Right renal cortex interstitium (tissue), 3 donors: Measurements from ENCODE around the gene AUTS2. TPM values are rescaled to one million over a fixed set of nuclear protein-coding genes. Genes with fewer than 3 reads are reported as not detected.

Experiments used
- DNase-seq, 3 donors: peaks; one replicate each; pipeline ENCODE4 v3.0.0-alpha.2; 2013; ENCODE audit warnings: low read depth in 3 of 3, low spot score in 2 of 3
- polyA plus RNA-seq, 3 donors: library from polyadenylated mRNA; unstranded; fragments of 120-200 nt; gene quantifications; one replicate each; pipeline ENCODE4 v1.2.1, GENCODE V29; 2013; ENCODE audit not compliant: insufficient read length in 3 of 3

The AUTS2 gene
- polyA plus RNA-seq, 3 donors, result 51.6 to 66.2 (median 55.2) TPM

GRCh38 chr7:70383066-70383782, 784.9 kb downstream of the AUTS2 start:
- no peak for DNase-seq

- no peak for DNase-seq
Observed at GRCh38 chr7:70384024-70384423, 785.7 kb downstream of the AUTS2 start.

- DNase-seq, result no peak
Observed at GRCh38 chr7:70384891-70385290, 786.6 kb downstream of the AUTS2 start.

GRCh38 chr7:70387217-70387616, 788.9 kb downstream of the AUTS2 start:
- no peak for DNase-seq

GRCh38 chr7:70389531-70390151, 791.4 kb downstream of the AUTS2 start:
- DNase-seq, result no peak

GRCh38 chr7:70390251-70390650, 792.0 kb downstream of the AUTS2 start:
- DNase-seq, result no peak

GRCh38 chr7:70392256-70392876, 794.1 kb downstream of the AUTS2 start:
- no peak for DNase-seq

GRCh38 chr7:70392877-70393435, 794.7 kb downstream of the AUTS2 start:
- no peak for DNase-seq

GRCh38 chr7:70393956-70394355, 795.7 kb downstream of the AUTS2 start:
- DNase-seq, result no peak

GRCh38 chr7:70400829-70401380, 802.6 kb downstream of the AUTS2 start:
- DNase-seq, result no peak

- no peak for DNase-seq
Observed at GRCh38 chr7:70402069-70402468, 803.8 kb downstream of the AUTS2 start.

- DNase-seq, result no peak
Observed at GRCh38 chr7:70405241-70405640, 807.0 kb downstream of the AUTS2 start.

- no peak for DNase-seq
Observed at GRCh38 chr7:70406186-70406949, 808.1 kb downstream of the AUTS2 start.

GRCh38 chr7:70406950-70407209, 808.6 kb downstream of the AUTS2 start:
- no peak for DNase-seq

GRCh38 chr7:70408477-70408876, 810.2 kb downstream of the AUTS2 start:
- DNase-seq, result no peak

GRCh38 chr7:70408891-70409290, 810.6 kb downstream of the AUTS2 start:
- DNase-seq, result no peak

GRCh38 chr7:70410134-70410750, 812.0 kb downstream of the AUTS2 start:
- DNase-seq, result no peak

GRCh38 chr7:70414368-70414767, 816.1 kb downstream of the AUTS2 start:
- DNase-seq, result no peak

- DNase-seq, result no peak
Observed at GRCh38 chr7:70415179-70415972, 817.1 kb downstream of the AUTS2 start.
